ENCODE measurements around the gene TTLL8.

DNA sequence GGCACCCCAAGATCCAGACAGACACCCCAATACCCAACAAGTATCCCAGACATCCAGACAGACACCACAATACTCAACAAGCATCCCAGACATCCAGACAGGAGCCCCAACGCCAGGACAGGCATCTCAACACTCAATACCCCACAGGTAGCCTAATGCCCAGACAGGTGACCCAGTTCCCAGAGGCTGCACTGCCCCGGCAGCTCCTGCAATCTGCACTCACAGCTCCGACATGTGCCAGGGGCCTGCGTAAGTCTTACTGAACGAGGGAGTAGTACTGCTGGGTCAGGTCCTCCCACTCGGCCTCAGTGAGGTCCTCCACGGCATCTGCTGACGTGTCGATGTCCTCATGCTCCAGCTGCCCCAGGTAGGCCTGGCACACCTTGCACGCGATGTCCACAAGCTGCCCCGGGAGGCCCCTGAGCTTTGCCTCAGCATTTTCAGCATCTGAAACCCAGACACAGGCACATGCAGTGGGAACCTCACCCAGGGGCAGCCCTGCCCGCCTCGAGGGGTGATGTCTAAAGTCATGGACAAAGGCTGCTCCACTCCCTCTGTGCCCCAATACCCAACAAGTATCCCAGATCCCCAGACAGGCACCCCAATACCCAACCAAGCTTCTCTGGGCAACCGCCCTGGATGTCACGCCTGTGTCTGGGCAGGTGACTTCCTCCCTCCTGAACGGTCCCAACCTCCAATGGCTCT, 16.6 kb downstream of the TTLL8 start:
- TF ChIP-seq POLR2A (IDR thresholded peaks at IDR 0.05) (no peak), POLR2AphosphoS5 (IDR thresholded peaks at IDR 0.05) (no peak), EP300 (IDR thresholded peaks at IDR 0.05; ENCODE audit: low read depth) (no peak)
- TF ChIP-seq, protein P1, sequence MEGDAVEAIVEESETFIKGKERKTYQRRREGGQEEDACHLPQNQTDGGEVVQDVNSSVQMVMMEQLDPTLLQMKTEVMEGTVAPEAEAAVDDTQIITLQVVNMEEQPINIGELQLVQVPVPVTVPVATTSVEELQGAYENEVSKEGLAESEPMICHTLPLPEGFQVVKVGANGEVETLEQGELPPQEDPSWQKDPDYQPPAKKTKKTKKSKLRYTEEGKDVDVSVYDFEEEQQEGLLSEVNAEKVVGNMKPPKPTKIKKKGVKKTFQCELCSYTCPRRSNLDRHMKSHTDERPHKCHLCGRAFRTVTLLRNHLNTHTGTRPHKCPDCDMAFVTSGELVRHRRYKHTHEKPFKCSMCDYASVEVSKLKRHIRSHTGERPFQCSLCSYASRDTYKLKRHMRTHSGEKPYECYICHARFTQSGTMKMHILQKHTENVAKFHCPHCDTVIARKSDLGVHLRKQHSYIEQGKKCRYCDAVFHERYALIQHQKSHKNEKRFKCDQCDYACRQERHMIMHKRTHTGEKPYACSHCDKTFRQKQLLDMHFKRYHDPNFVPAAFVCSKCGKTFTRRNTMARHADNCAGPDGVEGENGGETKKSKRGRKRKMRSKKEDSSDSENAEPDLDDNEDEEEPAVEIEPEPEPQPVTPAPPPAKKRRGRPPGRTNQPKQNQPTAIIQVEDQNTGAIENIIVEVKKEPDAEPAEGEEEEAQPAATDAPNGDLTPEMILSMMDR (IDR thresholded peaks at IDR 0.05), result no peak
